Suprapubic skin (tissue), 4 donors: ENCODE measurements around the gene FNDC8. TPM values are rescaled to one million over a fixed set of nuclear protein-coding genes. Genes with fewer than 3 reads are reported as not detected.

Experiments used
- DNase-seq, 2 donors: peaks; one replicate each; pipeline ENCODE4 v3.0.0-alpha.2; 2019; ENCODE audit warnings: low spot score in 2 of 2
- H3K27ac ChIP-seq: fragments of 200-600 bp; sonication (generic); one replicate; pipeline ENCODE4 v1.5.1; 2019
- H3K27me3 ChIP-seq: fragments of 200-600 bp; sonication (generic); one replicate; pipeline ENCODE4 v1.5.1; 2019
- H3K36me3 ChIP-seq: fragments of 200-600 bp; sonication (generic); one replicate; pipeline ENCODE4 v1.5.1; 2019
- H3K4me1 ChIP-seq: fragments of 200-600 bp; sonication (generic); one replicate; pipeline ENCODE4 v1.5.1; 2019
- H3K4me3 ChIP-seq: fragments of 200-600 bp; sonication (generic); one replicate; pipeline ENCODE4 v1.5.1; 2019; ENCODE audit warnings: mild to moderate bottlenecking
- H3K9me3 ChIP-seq: fragments of 200-600 bp; sonication (generic); one replicate; pipeline ENCODE4 v1.5.1; 2019
- CTCF ChIP-seq, 2 donors: fragments of 200-600 bp in 1 of 2; fragments of 450-650 bp in 1 of 2; sonication (generic) in 1 of 2; IDR thresholded peaks; one replicate each; pipeline ENCODE4 v1.5.1; 2016 to 2019; ENCODE audit warnings: antibody characterized with exemption in 2 of 2, mild to moderate bottlenecking in 1 of 2, moderate library complexity in 1 of 2
- EP300 ChIP-seq: sonication (generic); formaldehyde crosslinking; IDR thresholded peaks from one replicate; pipeline ENCODE4 v1.6.1; 2017; ENCODE audit warnings: antibody characterized with exemption
- POLR2A ChIP-seq, 2 donors: fragments of 450-650 bp; IDR thresholded peaks; one replicate each; pipeline ENCODE4 v1.6.1; 2017; ENCODE audit warnings: antibody characterized with exemption in 2 of 2, mild to moderate bottlenecking in 2 of 2, moderate library complexity in 2 of 2
- POLR2AphosphoS5 ChIP-seq, 3 donors: sonication (generic); formaldehyde crosslinking; IDR thresholded peaks; one replicate each; pipeline ENCODE4 v1.6.1; 2017; ENCODE audit warnings: antibody characterized with exemption in 3 of 3
- WGBS: methylation state at CpG from one replicate; pipeline ENCODE4 v1.1.5; 2018; 5-methylcytosine and 5-hydroxymethylcytosine counted together
- total RNA-seq, 4 donors: library from RNA; depleted of rRNA; stranded (reverse); fragments of >200 nt; gene quantifications; one replicate each; pipeline ENCODE4 v1.1.0, GENCODE V29; 2016

The FNDC8 gene
- total RNA-seq = not detected

- Histone ChIP-seq H3K27ac (no peak within 1 kb of the TSS), H3K36me3 (no peaks in the 10 kb centered on the region), H3K9me3 (no peaks in the 10 kb centered on the region), H3K4me1 (peaks cover 15% of the 10 kb centered on the region), H3K4me3 (no peak within 1 kb of the TSS), H3K27me3 (no peaks in the 10 kb centered on the region)
- DNase-seq = no peak
- TF ChIP-seq EP300 (no peak), POLR2A (IDR thresholded peaks at IDR 0.05) (no peak), POLR2AphosphoS5 (IDR thresholded peaks at IDR 0.05) (no peak), CTCF (IDR thresholded peaks at IDR 0.05) (no peak)
- WGBS = 93% methylated on average over 3 of the region's 3 CpGs
Observed at GRCh38 chr17:35121315-35121714, at the start of gene FNDC8. Gene FNDC8, plus strand, starts transcription at chr17:35121615. Its CDS starts 79 bp downstream, at chr17:35121694.

- WGBS = 89% methylated on average over 3 of the region's 3 CpGs
- Histone ChIP-seq H3K4me1 (no peaks in the 10 kb centered on the region), H3K27ac (no peak overlapping the region), H3K9me3 (no peaks in the 10 kb centered on the region), H3K4me3 (no peak overlapping the region), H3K27me3 (no peaks in the 10 kb centered on the region), H3K36me3 (no peaks in the 10 kb centered on the region)
- no peak for DNase-seq
- TF ChIP-seq POLR2AphosphoS5 (IDR thresholded peaks at IDR 0.05) (no peak), EP300 (no peak)
Observed at GRCh38 chr17:35073183-35073790, 48.1 kb upstream of the FNDC8 start.

- Histone ChIP-seq H3K36me3 (no peaks in the 10 kb centered on the region), H3K9me3 (no peaks in the 10 kb centered on the region), H3K27me3 (no peaks in the 10 kb centered on the region), H3K4me3 (no peak overlapping the region), H3K4me1 (no peaks in the 10 kb centered on the region), H3K27ac (no peak overlapping the region)
- WGBS = 83% methylated on average over 5 of the region's 5 CpGs
- DNase-seq = no peak
- TF ChIP-seq CTCF (IDR thresholded peaks at IDR 0.05) (no peak), POLR2AphosphoS5 (IDR thresholded peaks at IDR 0.05) (no peak), EP300 (no peak), POLR2A (IDR thresholded peaks at IDR 0.05) (no peak)
Observed at GRCh38 chr17:35073991-35074627, 47.3 kb upstream of the FNDC8 start.

GRCh38 chr17:35074711-35075707, 46.4 kb upstream of the FNDC8 start:
- Histone ChIP-seq H3K27me3 (no peaks in the 10 kb centered on the region), H3K4me3 (no peak overlapping the region), H3K9me3 (no peaks in the 10 kb centered on the region), H3K36me3 (no peaks in the 10 kb centered on the region), H3K27ac (no peak overlapping the region), H3K4me1 (no peaks in the 10 kb centered on the region)
- no peak for DNase-seq
- TF ChIP-seq CTCF (IDR thresholded peaks at IDR 0.05) = no peak
- TF ChIP-seq POLR2AphosphoS5 (IDR thresholded peaks at IDR 0.05) = no peak
- no peak for TF ChIP-seq POLR2A (IDR thresholded peaks at IDR 0.05)
- TF ChIP-seq EP300 = no peak
- 76% methylated on average over 2 of the region's 2 CpGs for WGBS

- no peaks in the 10 kb centered on the region for H3K9me3 ChIP-seq
- no peak overlapping the region for H3K4me3 ChIP-seq
- H3K27me3 ChIP-seq = no peaks in the 10 kb centered on the region
- WGBS = 90% methylated on average over 1 of the region's 1 CpG
- H3K4me1 ChIP-seq = peaks cover under 1% of the 10 kb centered on the region
- H3K27ac ChIP-seq = no peak overlapping the region
- TF ChIP-seq POLR2A (IDR thresholded peaks at IDR 0.05) = no peak
- no peak for TF ChIP-seq POLR2AphosphoS5 (IDR thresholded peaks at IDR 0.05)
- no peak for TF ChIP-seq EP300
- no peak for TF ChIP-seq CTCF (IDR thresholded peaks at IDR 0.05)
- DNase-seq = no peak
- no peaks in the 10 kb centered on the region for H3K36me3 ChIP-seq
Observed at GRCh38 chr17:35076874-35077273, 44.5 kb upstream of the FNDC8 start.
